H9 (cell line): Measurements from ENCODE around the gene CNPPD1. TPM values are rescaled to one million over a fixed set of nuclear protein-coding genes. Genes with fewer than 3 reads are reported as not detected.
A peak's percentile ranks its signal among the peaks of the same experiment; 100 is the strongest.

Experiments
- DNase-seq: peaks from one replicate; pipeline ENCODE4 v3.0.0-alpha.2; 2017
- H2AFZ ChIP-seq: one replicate; pipeline ENCODE4 v1.6.1; 2013; ENCODE audit warnings: mild to moderate bottlenecking, low read length, control low read depth, moderate library complexity
- H2AK5ac ChIP-seq: 2 replicates; pipeline ENCODE4 v1.6.1; 2013; ENCODE audit warnings: low read length, control low read depth, mixed read lengths; ENCODE audit not compliant: insufficient read length
- H2BK120ac ChIP-seq: one replicate; pipeline ENCODE4 v1.6.1; 2013; ENCODE audit warnings: low read depth, mild to moderate bottlenecking, low read length, control low read depth, inconsistent platforms; ENCODE audit not compliant: poor library complexity, severe bottlenecking
- H2BK12ac ChIP-seq: 2 replicates; pipeline ENCODE4 v1.6.1; 2013; ENCODE audit warnings: low read length, control low read depth, mixed read lengths, low read depth; ENCODE audit not compliant: insufficient read length
- H2BK15ac ChIP-seq: 2 replicates; pipeline ENCODE4 v1.6.1; 2013; ENCODE audit warnings: low read depth, low read length, control low read depth
- H2BK20ac ChIP-seq: one replicate; pipeline ENCODE4 v1.6.1; 2013; ENCODE audit warnings: low read depth, mild to moderate bottlenecking, low read length, control low read depth, inconsistent platforms; ENCODE audit not compliant: poor library complexity, severe bottlenecking
- H2BK5ac ChIP-seq: 2 replicates; pipeline ENCODE4 v1.6.1; 2013; ENCODE audit warnings: low read length, control low read depth, mixed read lengths; ENCODE audit not compliant: insufficient read length
- H3K14ac ChIP-seq: 2 replicates; pipeline ENCODE4 v1.6.1; 2013; ENCODE audit warnings: low read length, control low read depth; ENCODE audit not compliant: insufficient read depth
- H3K18ac ChIP-seq: 2 replicates; pipeline ENCODE4 v1.6.1; 2013; ENCODE audit warnings: low read depth, mild to moderate bottlenecking, mixed read lengths, low read length, control low read depth; ENCODE audit not compliant: insufficient read length
- H3K23ac ChIP-seq: 2 replicates; pipeline ENCODE4 v1.6.1; 2013; ENCODE audit warnings: low read length, control low read depth, mixed read lengths, low read depth; ENCODE audit not compliant: insufficient read length
- H3K23me2 ChIP-seq: 2 replicates; pipeline ENCODE4 v1.6.1; 2013; ENCODE audit warnings: low read depth, mild to moderate bottlenecking, mixed read lengths, low read length, control low read depth; ENCODE audit not compliant: insufficient read length, poor library complexity, severe bottlenecking
- H3K27ac ChIP-seq: 2 replicates; pipeline ENCODE4 v1.5.1; 2013; ENCODE audit warnings: low read length, control low read depth, mixed read lengths, low read depth; ENCODE audit not compliant: insufficient read length
- H3K27me3 ChIP-seq: 2 replicates; pipeline ENCODE4 v1.6.1; 2013; ENCODE audit warnings: low read length, control low read depth, inconsistent platforms; ENCODE audit not compliant: insufficient read depth
- H3K4ac ChIP-seq: 2 replicates; pipeline ENCODE4 v1.6.1; 2013; ENCODE audit warnings: low read depth, mild to moderate bottlenecking, control low read depth, inconsistent platforms, low read length, moderate library complexity
- H3K4me1 ChIP-seq: 2 replicates; pipeline ENCODE4 v1.6.1; 2013; ENCODE audit warnings: low read length, control low read depth, inconsistent platforms; ENCODE audit not compliant: insufficient read depth
- H3K4me2 ChIP-seq: 2 replicates; pipeline ENCODE4 v1.6.1; 2013; ENCODE audit warnings: low read length, control low read depth, mixed read lengths; ENCODE audit not compliant: insufficient read length, insufficient read depth
- H3K56ac ChIP-seq: 2 replicates; pipeline ENCODE4 v1.6.1; 2013; ENCODE audit warnings: low read depth, mild to moderate bottlenecking, mixed read lengths, low read length, control low read depth; ENCODE audit not compliant: insufficient read length
- H3K79me1 ChIP-seq: 2 replicates; pipeline ENCODE4 v1.6.1; 2013; ENCODE audit warnings: low read depth, mild to moderate bottlenecking, moderate library complexity, low read length, control low read depth, inconsistent platforms; ENCODE audit not compliant: insufficient read depth, poor library complexity, severe bottlenecking
- H3K79me2 ChIP-seq: 2 replicates; pipeline ENCODE4 v1.6.1; 2013; ENCODE audit warnings: low read length, control low read depth, inconsistent platforms; ENCODE audit not compliant: insufficient read depth
- H3K9ac ChIP-seq: 2 replicates; pipeline ENCODE4 v1.6.1; 2013; ENCODE audit warnings: low read length, control low read depth, mixed read lengths; ENCODE audit not compliant: insufficient read length; ENCODE audit errors: extremely low read depth
- H3K9me3 ChIP-seq: one replicate; pipeline ENCODE4 v1.6.1; 2013; ENCODE audit warnings: low read depth, low read length, inconsistent platforms; ENCODE audit not compliant: control insufficient read depth
- H3T11ph ChIP-seq: one replicate; pipeline ENCODE4 v1.6.1; 2013; ENCODE audit warnings: mild to moderate bottlenecking, low read length, control low read depth, inconsistent platforms
- H4K20me1 ChIP-seq: one replicate; pipeline ENCODE4 v1.6.1; 2013; ENCODE audit not compliant: control insufficient read depth, insufficient read length, insufficient read depth
- H4K5ac ChIP-seq: 2 replicates; pipeline ENCODE4 v1.6.1; 2013; ENCODE audit warnings: low read depth, mild to moderate bottlenecking, mixed read lengths, low read length, control low read depth; ENCODE audit not compliant: insufficient read length
- H4K8ac ChIP-seq: replicated peaks from 2 replicates; pipeline ENCODE4 v1.6.1; 2013; ENCODE audit warnings: low read length, control low read depth, mixed read lengths, low read depth; ENCODE audit not compliant: insufficient read length
- H4K91ac ChIP-seq: 2 replicates; pipeline ENCODE4 v1.6.1; 2013; ENCODE audit warnings: low read depth, mild to moderate bottlenecking, moderate library complexity, mixed read lengths, low read length, control low read depth; ENCODE audit not compliant: insufficient read length
- H3K27ac Mint-ChIP-seq, 3 experiments: 2 replicates in 2 of 3; 3 replicates in 1 of 3; pipeline ENCODE4 v1.8.0; 2020 to 2021; ENCODE audit warnings: mixed read lengths in 3 of 3, mild to moderate bottlenecking in 1 of 3, moderate library complexity in 1 of 3
- H3K27me3 Mint-ChIP-seq: 2 replicates; pipeline ENCODE4 v1.8.0; 2021; ENCODE audit warnings: low read depth, mild to moderate bottlenecking, moderate library complexity, mixed read lengths
- H3K36me3 Mint-ChIP-seq, 3 experiments: 2 replicates in 2 of 3; 3 replicates in 1 of 3; pipeline ENCODE4 v1.8.0; 2020 to 2021; ENCODE audit warnings: low read depth in 3 of 3, mixed read lengths in 3 of 3; ENCODE audit not compliant: insufficient read depth in 1 of 3
- H3K4me1 Mint-ChIP-seq, 2 experiments: 2 replicates each; pipeline ENCODE4 v1.8.0; 2020; ENCODE audit warnings: mixed read lengths in 2 of 2
- H3K4me3 Mint-ChIP-seq, 2 experiments: 2 replicates in 1 of 2; 3 replicates in 1 of 2; pipeline ENCODE4 v1.8.0; 2020 to 2021; ENCODE audit warnings: mild to moderate bottlenecking in 2 of 2, mixed read lengths in 2 of 2, moderate library complexity in 1 of 2
- H3K9me3 Mint-ChIP-seq, 2 experiments: 2 replicates in 1 of 2; 3 replicates in 1 of 2; pipeline ENCODE4 v1.8.0; 2020; ENCODE audit warnings: mild to moderate bottlenecking in 2 of 2, mixed read lengths in 2 of 2, moderate library complexity in 1 of 2
- whole genome bisulfite sequencing: extraction: QIAGEN DNeasy Blood & Tissue Kit; methylation state at CpG from one replicate; pipeline ENCODE4 v1.1.7; 2013; ENCODE audit warnings: missing lambda C conversion rate, low lambda C conversion rate, mixed read lengths; ENCODE audit not compliant: insufficient read length; ENCODE audit errors: extremely low coverage; 5-methylcytosine and 5-hydroxymethylcytosine counted together
- total RNA-seq: library from RNA; stranded (reverse); gene quantifications from 2 replicates; pipeline ENCODE4 v1.2.1, GENCODE V29; 2021
- TF ChIP-seq, protein P1 (sequence below): fragments of 200-600 bp; sonication (generic); conservative IDR thresholded peaks from 3 replicates; pipeline ENCODE4 v1.8.0; 2021; ENCODE audit warnings: antibody characterized with exemption, mild to moderate bottlenecking

The CNPPD1 gene
- total RNA-seq, 1 experiment from 2014 or later = 33.0 TPM

DNA sequence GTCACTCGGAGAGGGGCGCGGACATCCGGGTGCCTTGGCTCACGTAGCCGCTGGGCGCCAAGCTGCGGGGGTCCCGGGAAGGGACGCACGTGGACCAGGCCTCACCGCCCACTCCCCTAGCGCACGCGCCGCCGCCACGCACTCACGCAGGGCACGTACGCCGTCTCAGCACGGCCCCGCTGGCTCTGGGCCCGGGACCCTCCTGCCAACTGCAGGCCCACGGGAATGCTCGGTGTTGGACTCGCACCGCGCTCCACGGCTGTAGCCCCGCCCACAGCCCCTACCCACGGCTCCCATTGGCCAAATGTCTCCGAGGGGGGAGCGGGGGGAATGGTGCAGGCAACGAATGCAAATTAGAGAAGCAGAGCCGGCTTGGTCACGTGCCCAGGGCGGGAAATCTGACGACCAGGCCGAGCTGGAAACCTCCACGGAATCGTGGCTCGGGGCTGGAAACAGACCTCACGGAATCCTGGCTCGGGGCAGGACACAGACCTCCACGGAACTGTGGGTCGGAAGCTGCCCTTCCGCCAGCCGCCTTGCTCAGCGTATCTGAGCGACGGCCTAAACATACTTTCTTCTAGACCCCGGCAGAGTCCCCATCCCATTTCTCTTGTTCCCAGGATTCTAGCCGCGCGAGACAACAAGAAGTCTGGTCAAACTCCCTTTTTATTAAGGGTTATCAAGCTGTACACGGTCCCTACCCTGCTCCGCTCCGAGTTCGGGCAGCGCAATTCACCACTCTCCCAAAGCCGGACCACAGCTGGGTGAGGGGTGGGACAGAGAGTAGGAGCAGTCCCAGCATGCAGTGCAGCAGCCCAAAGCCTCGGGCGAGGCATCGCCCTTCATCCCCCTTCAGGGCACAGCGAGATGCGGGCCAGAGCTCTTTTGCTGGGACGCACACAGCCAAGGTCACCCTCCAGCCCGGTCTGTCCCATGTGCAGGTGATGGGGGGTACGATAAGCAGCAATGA lies 42.3 kb upstream of the CNPPD1 start, which contains the start of gene ABCB6:
TSS of gene ABCB6 (minus strand) at position 227 of the 970 bp plus-strand sequence. CDS start 285 bp downstream, outside the sequence.
- peak; percentile 94 for DNase-seq
- H2BK120ac ChIP-seq = peak within 1 kb of the TSS; percentile 6
- no peak within 1 kb of the TSS for H3K23ac ChIP-seq
- H3K9ac ChIP-seq = peak within 1 kb of the TSS; percentile 72
- H2BK5ac ChIP-seq = no peak within 1 kb of the TSS
- TF ChIP-seq, protein P1, sequence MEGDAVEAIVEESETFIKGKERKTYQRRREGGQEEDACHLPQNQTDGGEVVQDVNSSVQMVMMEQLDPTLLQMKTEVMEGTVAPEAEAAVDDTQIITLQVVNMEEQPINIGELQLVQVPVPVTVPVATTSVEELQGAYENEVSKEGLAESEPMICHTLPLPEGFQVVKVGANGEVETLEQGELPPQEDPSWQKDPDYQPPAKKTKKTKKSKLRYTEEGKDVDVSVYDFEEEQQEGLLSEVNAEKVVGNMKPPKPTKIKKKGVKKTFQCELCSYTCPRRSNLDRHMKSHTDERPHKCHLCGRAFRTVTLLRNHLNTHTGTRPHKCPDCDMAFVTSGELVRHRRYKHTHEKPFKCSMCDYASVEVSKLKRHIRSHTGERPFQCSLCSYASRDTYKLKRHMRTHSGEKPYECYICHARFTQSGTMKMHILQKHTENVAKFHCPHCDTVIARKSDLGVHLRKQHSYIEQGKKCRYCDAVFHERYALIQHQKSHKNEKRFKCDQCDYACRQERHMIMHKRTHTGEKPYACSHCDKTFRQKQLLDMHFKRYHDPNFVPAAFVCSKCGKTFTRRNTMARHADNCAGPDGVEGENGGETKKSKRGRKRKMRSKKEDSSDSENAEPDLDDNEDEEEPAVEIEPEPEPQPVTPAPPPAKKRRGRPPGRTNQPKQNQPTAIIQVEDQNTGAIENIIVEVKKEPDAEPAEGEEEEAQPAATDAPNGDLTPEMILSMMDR = no peak
- Mint-ChIP-seq H3K36me3 (peaks cover 29 to 59% (median 57%) of the 10 kb centered on the region in 3 experiments), H3K27me3 (peaks cover 3% of the 10 kb centered on the region; the same call in 1 of the 2 replicates), H3K4me3 (peak within 1 kb of the TSS; percentile 85 to 91), H3K27ac (peak within 1 kb of the TSS; percentile 66 to 97 (median 79); a peak in 5 of 7 replicates), H3K9me3 (no peaks in the 10 kb centered on the region), H3K4me1 (peaks cover 19 to 23% of the 10 kb centered on the region in 2 experiments)
- no peak within 1 kb of the TSS for H3K4ac ChIP-seq
- H2BK15ac ChIP-seq = no peak within 1 kb of the TSS
- no peaks in the 10 kb centered on the region for H4K20me1 ChIP-seq
- no CpG with 5 or more reads among the region's 71 CpGs for WGBS
- no peaks in the 10 kb centered on the region for H3K27me3 ChIP-seq
- no peak within 1 kb of the TSS for H4K5ac ChIP-seq
- H3K9me3 ChIP-seq = no peaks in the 10 kb centered on the region
- no peak within 1 kb of the TSS for H4K91ac ChIP-seq
- no peaks in the 10 kb centered on the region for H3K79me2 ChIP-seq
- peaks cover 7% of the 10 kb centered on the region for H3K23me2 ChIP-seq
- no peaks in the 10 kb centered on the region for H3K79me1 ChIP-seq
- peak within 1 kb of the TSS; percentile 87 for H3K14ac ChIP-seq
- peak within 1 kb of the TSS; percentile 95 for H3K18ac ChIP-seq
- H3K4me1 ChIP-seq = no peaks in the 10 kb centered on the region
- no peak within 1 kb of the TSS for H2AK5ac ChIP-seq
- no peak within 1 kb of the TSS for H3T11ph ChIP-seq
- H3K27ac ChIP-seq = no peak within 1 kb of the TSS
- no peak within 1 kb of the TSS for H2BK12ac ChIP-seq
- H3K56ac ChIP-seq = no peak within 1 kb of the TSS
- H2AFZ ChIP-seq = no peak within 1 kb of the TSS
- no peak within 1 kb of the TSS for H2BK20ac ChIP-seq
- H3K4me2 ChIP-seq = peak within 1 kb of the TSS; percentile 75
- no peak within 1 kb of the TSS for H4K8ac ChIP-seq
